Lower leg skin (tissue), 3 donors: ENCODE measurements around the gene HDC.

Experiments
- CTCF ChIP-seq, 3 donors: fragments of 450-650 bp; IDR thresholded peaks; one replicate each; pipeline ENCODE4 v1.5.1; 2016; ENCODE audit warnings: antibody characterized with exemption in 3 of 3, mild to moderate bottlenecking in 3 of 3, moderate library complexity in 2 of 3
- POLR2A ChIP-seq, 2 donors: fragments of 450-650 bp; IDR thresholded peaks; one replicate each; pipeline ENCODE4 v1.6.1; 2016 to 2017; ENCODE audit warnings: antibody characterized with exemption in 2 of 2, mild to moderate bottlenecking in 1 of 2, moderate library complexity in 1 of 2

GRCh38 chr15:50210462-50211157 is 54.9 kb downstream of the HDC start:
- TF ChIP-seq CTCF (IDR thresholded peaks at IDR 0.05) = no peak
- TF ChIP-seq POLR2A (IDR thresholded peaks at IDR 0.05) = no peak
